Skin epidermis (tissue), 12 donors: ENCODE results near the gene NUAK2.

Experiments used
- H3K27ac ChIP-seq, 21 experiments: fragments of 200-600 bp; sonication (generic) in 11 of 21; one replicate each; pipeline ENCODE4 v1.5.0; 2020; ENCODE audit warnings: mild to moderate bottlenecking in 3 of 21, inconsistent platforms in 2 of 21, moderate library complexity in 2 of 21
- H3K4me3 ChIP-seq, 7 experiments: fragments of 200-600 bp; sonication (generic) in 2 of 7; one replicate each; pipeline ENCODE4 v1.5.0; 2020; ENCODE audit warnings: inconsistent platforms in 2 of 7, mild to moderate bottlenecking in 2 of 7, moderate library complexity in 1 of 7

NUAK2 gene

DNA sequence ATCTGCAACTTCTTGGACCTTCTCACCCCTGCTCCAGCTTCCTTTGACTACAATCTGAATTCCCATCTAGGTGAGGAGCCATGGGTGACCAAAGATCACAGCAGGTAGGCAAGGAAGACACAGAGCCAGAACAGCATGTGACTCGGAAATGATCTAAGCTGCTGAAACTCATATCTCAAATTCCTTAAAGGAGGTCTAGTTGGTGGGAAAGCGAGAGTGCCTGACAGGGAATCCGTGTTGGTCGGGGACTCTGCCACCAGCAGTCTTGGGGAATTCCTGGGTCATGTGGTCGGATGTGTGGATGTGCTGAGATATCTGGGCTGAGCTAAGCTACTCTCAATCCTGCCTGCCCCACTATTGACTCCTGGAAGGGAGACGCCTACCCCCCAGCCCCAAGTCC, 3.2 kb upstream of the NUAK2 start:
- no peak overlapping the region for H3K27ac ChIP-seq
- no peak overlapping the region for H3K4me3 ChIP-seq

- Histone ChIP-seq H3K27ac (no peak overlapping the region), H3K4me3 (no peak overlapping the region)
These were observed 2.2 kb upstream of the NUAK2 start for GRCh38 chr1:205323794-205324193.

DNA sequence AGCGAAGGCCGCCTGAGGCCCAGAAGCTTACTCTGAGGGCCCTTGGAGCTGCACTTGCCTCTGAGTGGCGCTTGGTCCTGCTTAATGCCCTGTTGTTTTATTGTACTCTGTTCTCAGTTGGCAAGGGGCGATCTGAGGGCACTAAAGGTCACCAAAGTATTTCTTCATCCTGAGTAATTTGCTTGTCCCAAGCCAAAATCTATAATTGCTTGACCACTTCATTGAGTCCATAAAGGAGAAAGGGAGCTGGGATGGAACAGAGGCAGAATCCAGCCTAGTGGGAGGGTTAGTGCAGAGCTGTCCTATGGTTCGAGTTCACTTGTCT, 376 bp upstream of the NUAK2 start:
- peak overlapping the region in 6 of 7 experiments; percentile 58 to 85 (median 78) for H3K4me3 ChIP-seq
- H3K27ac ChIP-seq: peak overlapping the region in 11 of 21 experiments; percentile 75 to 95 (median 88)

DNA sequence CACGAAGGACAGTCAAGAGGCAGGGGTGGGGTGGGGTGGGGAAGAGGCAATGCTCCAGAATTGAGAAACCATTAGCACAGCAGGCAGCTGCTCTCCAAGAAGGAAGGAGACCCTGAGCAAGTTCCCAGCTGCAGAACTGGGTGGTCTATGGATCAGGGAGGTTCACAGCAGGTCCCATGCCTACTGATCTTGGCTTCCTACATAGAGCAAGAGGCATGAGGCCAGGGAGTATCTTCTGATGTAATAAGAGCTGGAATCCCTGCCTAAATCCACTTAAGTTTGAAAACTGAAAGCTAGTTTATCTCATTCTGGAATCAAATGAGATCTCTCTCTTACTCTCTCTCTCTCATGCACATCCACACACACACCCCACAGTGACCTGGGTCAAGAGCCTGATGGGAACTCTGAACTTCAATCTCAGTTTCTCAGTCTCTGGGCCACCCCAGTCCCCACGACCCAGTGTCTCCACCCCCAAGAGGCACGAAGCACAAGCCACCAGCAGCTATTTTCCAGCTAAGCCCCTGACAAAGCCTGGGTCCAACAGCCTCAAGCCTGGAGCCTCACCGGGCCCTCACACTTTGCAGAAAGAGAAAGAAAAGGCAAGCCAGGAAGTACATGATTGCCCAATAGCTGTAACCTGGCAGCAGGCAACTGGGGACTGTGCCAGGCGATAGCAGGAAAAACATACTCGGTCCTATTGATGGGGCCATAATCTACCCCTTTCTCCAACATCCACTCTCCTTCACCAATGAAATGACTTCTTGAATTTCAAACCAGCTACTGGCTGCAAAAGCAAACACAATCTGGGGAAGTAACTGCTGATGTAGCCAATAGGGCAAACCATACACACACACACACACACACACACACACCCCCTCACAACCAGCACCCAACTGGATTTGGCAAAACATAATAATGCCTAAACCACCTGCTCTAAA, 2.2 kb downstream of the NUAK2 start:
- Histone ChIP-seq H3K4me3 (peak overlapping the region in 6 of 7 experiments; percentile 58 to 85 (median 74)), H3K27ac (peak overlapping the region in 19 of 21 experiments; percentile 3 to 95 (median 56))

- H3K4me3 ChIP-seq: peak overlapping the region in 3 of 7 experiments; percentile 73 to 85 (median 81)
- peak overlapping the region in 18 of 21 experiments; percentile 25 to 95 (median 66) for H3K27ac ChIP-seq
These were observed 3.1 kb downstream of the NUAK2 start for GRCh38 chr1:205318231-205318991.

GRCh38 chr1:205317311-205317917, 4.1 kb downstream of the NUAK2 start:
- peak overlapping the region in 1 of 7 experiments; percentile 6 for H3K4me3 ChIP-seq

GRCh38 chr1:205316161-205316566, 5.4 kb downstream of the NUAK2 start:
- peak overlapping the region in 11 of 21 experiments; percentile 6 to 95 (median 41) for H3K27ac ChIP-seq
- no peak overlapping the region for H3K4me3 ChIP-seq

More at GRCh38 chr1:205317311-205317917, 4.1 kb downstream of the NUAK2 start:
- H3K27ac ChIP-seq: peak overlapping the region in 15 of 21 experiments; percentile 5 to 95 (median 65)

DNA sequence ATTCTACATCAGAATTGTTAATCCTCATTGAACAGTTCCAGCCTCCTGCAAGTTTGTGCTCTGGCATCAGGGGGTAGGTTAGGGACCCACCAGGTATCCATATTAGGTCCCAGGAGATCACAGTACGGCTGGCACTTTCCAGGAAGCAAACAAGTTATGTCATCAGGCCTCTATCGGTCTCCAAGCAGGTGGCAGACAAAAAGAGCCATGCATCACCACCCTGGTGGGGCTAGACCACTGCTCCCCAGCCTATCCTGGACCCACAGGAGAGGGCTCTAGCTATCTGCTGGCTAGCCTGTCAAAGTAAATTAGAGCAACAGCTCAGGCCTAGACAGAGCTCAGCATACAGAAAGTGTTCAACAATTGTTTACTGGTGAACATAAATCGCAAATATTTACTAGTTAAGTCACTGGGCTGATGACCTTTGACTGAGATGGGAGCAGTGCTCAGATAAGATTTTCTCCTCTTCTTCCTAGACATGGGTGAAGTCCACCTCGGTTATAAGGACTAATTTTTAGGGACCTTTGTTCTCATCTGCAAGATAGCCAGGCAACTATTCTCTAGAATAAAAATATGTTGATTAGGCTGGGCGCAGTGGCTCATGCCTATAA, 6.4 kb downstream of the NUAK2 start:
- peak overlapping the region in 6 of 21 experiments; percentile 20 to 84 (median 78) for H3K27ac ChIP-seq
- H3K4me3 ChIP-seq: no peak overlapping the region

DNA sequence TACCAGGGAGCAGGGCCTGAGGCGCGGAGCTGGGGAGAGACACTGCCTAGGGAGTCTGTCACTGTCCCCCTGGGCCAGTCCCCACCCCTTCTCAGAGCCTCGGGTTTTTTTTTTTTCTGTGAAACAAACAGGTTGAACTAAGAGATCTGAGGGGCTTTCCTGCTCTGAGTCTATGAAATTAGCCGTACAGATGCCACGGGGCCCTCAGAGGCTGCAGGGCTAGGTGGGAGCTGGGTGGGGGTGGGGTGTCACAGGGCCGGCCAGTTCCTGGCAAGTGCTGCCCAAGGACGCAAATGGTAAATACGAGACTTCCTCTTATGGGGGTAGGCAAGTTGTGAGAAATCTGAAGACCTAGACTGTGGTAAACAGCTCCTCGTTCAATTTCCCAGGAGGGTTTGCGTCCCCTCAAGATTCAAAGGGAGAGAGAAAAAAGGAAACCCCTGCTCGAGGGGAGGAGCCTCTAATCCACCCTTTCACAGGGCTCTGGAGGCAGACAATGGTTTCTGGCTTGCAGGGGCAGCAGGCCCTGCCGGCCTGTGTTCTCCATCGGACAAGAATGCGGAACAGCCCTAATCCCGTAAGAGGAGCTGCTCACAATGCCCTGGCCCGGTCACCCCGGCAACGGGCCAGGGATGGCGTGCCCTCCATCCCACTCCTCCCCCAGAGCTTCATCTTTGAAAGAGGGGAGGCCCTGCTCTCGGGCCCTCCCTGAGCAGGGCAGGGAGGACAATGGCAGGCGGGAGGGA, 7.8 kb downstream of the NUAK2 start:
- Histone ChIP-seq H3K27ac (peak overlapping the region in 18 of 21 experiments; percentile 3 to 84 (median 70)), H3K4me3 (peak overlapping the region in 1 of 7 experiments; percentile 18)

DNA sequence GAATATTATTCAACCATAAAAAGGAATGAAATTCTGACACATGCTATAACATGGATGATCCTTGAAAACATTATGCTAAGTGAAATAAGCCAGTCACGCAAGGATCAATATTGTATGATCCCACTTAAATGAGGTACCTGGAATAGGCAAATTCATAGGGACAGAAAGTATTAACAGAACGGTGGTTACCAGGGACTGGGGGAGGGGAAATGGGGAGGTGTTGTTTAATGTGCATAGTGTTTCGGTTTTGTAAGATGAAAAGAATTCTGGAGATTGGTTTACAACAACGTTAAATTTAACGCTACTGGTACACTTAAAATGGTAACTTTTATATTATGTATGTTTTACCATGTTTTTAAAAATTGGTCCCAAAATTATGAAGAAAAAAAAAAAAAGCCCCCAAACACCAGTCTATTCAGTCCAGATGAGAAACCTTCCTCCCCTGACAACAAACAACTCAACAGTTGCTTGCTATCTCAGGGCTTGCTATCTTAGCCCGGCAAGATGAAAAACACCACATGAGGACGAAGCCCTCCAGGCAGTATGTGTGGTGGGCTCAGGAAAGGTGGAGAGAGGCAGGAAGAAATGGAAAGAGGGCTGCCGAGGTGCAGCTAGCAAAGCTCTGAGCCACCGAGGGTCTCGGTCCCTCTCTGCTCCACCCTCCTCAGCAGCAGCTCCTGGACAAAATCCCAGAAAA, 8.5 kb downstream of the NUAK2 start:
- Histone ChIP-seq H3K27ac (peak overlapping the region in 17 of 21 experiments; percentile 37 to 84 (median 71)), H3K4me3 (peak overlapping the region in 1 of 7 experiments; percentile 18)

DNA sequence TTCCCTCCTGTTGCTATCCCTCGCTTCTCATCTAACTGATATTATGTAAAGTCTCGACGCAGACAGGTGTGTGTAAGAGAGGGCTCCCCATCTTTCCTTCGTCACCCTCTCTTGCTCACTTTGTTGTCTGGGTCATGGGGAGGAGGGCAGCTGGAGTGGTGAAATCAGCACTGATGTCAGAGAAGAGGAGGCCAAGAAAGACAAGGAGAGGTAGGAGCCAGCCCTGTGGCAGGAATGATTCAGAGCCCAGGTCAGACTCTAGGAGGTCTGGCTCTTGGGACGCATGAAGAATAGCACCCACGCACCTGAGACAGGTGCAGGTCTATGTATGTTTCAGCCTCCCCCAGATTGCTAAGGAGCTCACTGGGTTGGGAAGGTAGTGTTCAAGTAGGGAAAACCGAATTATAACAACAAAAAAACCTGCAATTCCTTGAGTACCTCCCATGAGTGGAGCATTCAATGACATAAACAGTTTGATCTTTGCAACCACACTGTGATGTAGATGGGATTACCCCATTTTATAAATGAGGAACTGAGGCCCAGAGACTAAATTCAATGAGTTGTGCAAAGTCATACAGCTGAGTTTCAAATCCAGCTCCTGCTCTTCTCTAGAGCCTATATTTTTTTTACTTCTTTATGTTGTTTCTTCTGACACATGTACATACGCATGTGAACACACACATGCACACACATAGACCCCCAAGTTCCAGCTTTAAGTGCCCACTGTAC, 10.4 kb downstream of the NUAK2 start:
- Histone ChIP-seq H3K4me3 (no peak overlapping the region), H3K27ac (peak overlapping the region in 13 of 21 experiments; percentile 3 to 78 (median 54))

DNA sequence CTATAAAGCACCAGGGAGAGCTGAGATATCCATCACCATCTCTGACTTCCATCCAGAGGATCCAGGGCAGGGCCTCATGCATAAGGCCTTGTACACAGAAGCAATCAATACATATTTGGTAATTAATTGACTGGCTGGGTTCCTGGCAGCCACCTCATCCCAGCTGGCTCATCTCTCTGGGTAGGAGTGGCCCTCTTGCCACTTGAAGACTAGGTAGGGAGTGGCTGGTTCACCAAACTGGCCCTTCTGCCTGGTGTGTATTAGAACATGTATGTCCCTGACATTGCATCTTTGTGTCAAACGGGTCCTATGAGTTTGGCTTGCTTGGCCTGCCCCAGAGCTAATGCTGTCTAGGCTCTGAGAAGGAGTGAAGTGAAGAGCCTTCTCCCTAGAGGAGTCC, 11.8 kb downstream of the NUAK2 start:
- Histone ChIP-seq H3K27ac (peak overlapping the region in 9 of 21 experiments; percentile 14 to 78 (median 54)), H3K4me3 (no peak overlapping the region)

DNA sequence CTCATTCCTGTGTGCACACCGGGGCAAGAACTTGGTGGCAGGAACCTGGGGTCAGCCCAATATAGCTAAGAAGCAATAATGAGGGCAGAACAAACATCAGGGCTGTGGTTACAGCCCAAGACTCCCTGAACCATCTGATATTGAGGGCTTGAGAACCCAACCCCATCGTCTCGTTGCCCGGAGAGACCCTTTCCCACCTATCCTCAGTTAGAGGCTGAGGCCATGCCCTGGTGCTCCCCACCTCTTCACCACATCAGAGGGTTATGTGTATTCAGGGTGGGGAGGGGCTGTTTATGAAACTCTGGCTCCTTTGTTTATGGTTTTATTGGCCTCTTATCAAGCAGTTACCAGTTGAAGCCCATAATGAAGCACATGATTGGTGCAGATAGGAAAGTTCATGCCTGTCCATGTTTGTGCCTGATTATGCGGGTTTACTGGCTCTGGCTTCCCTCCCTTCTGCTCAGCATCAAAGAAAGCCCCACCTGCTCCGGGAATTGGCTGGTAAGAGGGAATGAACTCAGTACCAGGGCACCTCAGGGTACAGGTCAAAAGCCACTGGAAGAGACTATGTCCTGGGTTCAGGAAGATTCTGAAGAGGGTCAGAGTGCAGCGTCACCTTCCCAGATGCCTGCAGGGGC, 14.5 kb downstream of the NUAK2 start:
- peak overlapping the region in 1 of 21 experiments; percentile 10 for H3K27ac ChIP-seq
- no peak overlapping the region for H3K4me3 ChIP-seq

- H3K27ac ChIP-seq: no peak overlapping the region
- no peak overlapping the region for H3K4me3 ChIP-seq
These were observed 16.9 kb downstream of the NUAK2 start for GRCh38 chr1:205304695-205305070.

DNA sequence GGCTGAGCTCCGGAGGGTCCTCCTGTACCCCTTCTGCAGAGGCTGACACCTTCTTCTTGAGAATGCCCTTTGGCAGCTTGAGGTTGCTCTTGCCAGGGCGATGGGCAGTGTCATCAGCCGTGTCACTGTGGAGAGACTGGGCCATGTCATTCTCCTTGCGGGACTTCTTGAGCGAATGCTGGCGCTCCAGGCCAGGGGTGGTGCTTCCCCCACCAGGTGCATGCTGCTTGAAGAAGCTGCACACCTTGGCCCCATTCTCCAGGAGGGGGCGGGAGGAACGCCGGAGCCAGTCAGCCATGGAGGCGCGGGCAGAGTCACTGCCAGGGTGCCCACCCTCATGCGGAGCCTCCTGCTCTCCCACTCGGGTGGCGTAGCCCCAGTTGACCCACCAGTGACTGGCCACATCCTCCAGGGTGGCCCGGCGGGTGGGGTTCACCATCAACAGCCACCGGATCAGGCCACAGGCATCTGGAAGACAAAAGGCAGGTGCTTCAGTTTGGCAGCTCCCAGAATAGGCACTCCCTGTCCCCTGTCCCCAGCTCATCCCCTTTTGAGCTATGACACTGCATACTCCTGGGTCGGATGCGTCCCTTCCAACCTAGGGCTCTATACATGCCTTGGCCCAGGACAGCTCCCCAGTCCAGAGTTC, 17.4 kb downstream of the NUAK2 start:
- H3K27ac ChIP-seq: no peak overlapping the region
- no peak overlapping the region for H3K4me3 ChIP-seq

GRCh38 chr1:205303247-205303888, 18.2 kb downstream of the NUAK2 start:
- no peak overlapping the region for H3K27ac ChIP-seq
- H3K4me3 ChIP-seq: no peak overlapping the region
